Measurements from ENCODE around the gene KCNK5. TPM values are rescaled to one million over a fixed set of nuclear protein-coding genes. Genes with fewer than 3 reads are reported as not detected.
A peak's percentile ranks its signal among the peaks of the same experiment; 100 is the strongest.

Gene KCNK5
- total and polyA plus RNA-seq, 4 donors, result 3.7 to 19.1 (median 7.5) TPM

GRCh38 chr6:39276379-39276995, 47.2 kb upstream of the KCNK5 start:
- peaks cover 13 to 34% (median 22%) of the 10 kb centered on the region in 4 donors for H3K4me1 ChIP-seq (ENCODE audit: control insufficient read depth in 4 of 4, insufficient read depth in 4 of 4, low read length in 3 of 4)
- no peak overlapping the region for H3K4me3 ChIP-seq (ENCODE audit: low read depth in 1 of 3, low read length in 3 of 3)
- 89% methylated on average over 3 of the region's 3 CpGs for WGBS
- no peak for DNase-seq (ENCODE audit: low spot score)
- no peak overlapping the region for H3K27ac ChIP-seq (ENCODE audit: low read depth in 1 of 2, low read length in 2 of 2)
- no peaks in the 10 kb centered on the region for H3K27me3 ChIP-seq (ENCODE audit: control insufficient read depth in 4 of 4, insufficient read depth in 4 of 4, low read length in 3 of 4)
- no peaks in the 10 kb centered on the region for H3K36me3 ChIP-seq (ENCODE audit: control insufficient read depth in 4 of 4, insufficient read depth in 3 of 4, low read depth in 1 of 4, low read length in 3 of 4)
- H3K9me3 ChIP-seq (ENCODE audit: control insufficient read depth in 4 of 4, low read length in 3 of 4), result no peaks in the 10 kb centered on the region
- peak; percentile 19 to 35 for TF ChIP-seq HNF4A (conservative IDR thresholded peaks at IDR 0.05)
- TF ChIP-seq ZBTB33 (IDR thresholded peaks at IDR 0.05), result no peak
- no peak overlapping the region for H3K9ac ChIP-seq (ENCODE audit: low read depth in 1 of 2, low read length in 2 of 2)

DNA sequence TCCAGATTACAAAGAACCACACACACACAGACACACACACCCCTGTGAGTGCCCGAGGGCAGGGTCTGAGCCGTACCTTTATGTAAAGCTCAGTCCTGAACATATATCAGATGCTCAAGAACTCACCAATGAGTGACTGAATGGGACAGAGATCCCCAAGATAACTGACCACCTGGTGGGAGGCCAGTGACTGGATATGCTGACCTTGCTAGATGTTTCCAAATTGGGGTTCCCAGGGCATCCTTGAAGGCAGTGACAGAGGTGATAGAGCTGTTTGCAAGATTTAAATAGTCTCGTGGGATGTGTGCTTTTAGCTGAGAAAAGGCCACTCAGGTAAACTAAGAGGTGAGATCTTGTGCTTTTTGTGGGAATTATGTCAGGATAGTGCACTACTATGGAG, 45.6 kb upstream of the KCNK5 start:
- DNase-seq (ENCODE audit: low spot score), result no peak
- H3K9ac ChIP-seq (ENCODE audit: low read depth in 1 of 2, low read length in 2 of 2), result no peak overlapping the region
- WGBS, result 94% methylated on average over 3 of the region's 3 CpGs
- H3K27me3 ChIP-seq (ENCODE audit: control insufficient read depth in 4 of 4, insufficient read depth in 4 of 4, low read length in 3 of 4), result no peaks in the 10 kb centered on the region
- H3K9me3 ChIP-seq (ENCODE audit: control insufficient read depth in 4 of 4, low read length in 3 of 4), result no peaks in the 10 kb centered on the region
- no peak overlapping the region for H3K4me3 ChIP-seq (ENCODE audit: low read depth in 1 of 3, low read length in 3 of 3)
- TF ChIP-seq ATF3 (IDR thresholded peaks at IDR 0.05), result no peak
- TF ChIP-seq EGR1 (IDR thresholded peaks at IDR 0.05; ENCODE audit: low read depth in 2 of 2), result no peak
- TF ChIP-seq CTCF (IDR thresholded peaks at IDR 0.05; ENCODE audit: low read depth, low read length, missing input control), result no peak
- TF ChIP-seq FOXA1 (IDR thresholded peaks at IDR 0.05), result no peak
- TF ChIP-seq HNF4G (IDR thresholded peaks at IDR 0.05), result no peak
- no peak for TF ChIP-seq NR2F2 (IDR thresholded peaks at IDR 0.05)
- TF ChIP-seq YY1 (IDR thresholded peaks at IDR 0.05), result no peak
- no peak for TF ChIP-seq RAD21 (IDR thresholded peaks at IDR 0.05)
- no peak for TF ChIP-seq RXRA (IDR thresholded peaks at IDR 0.05)
- no peak for TF ChIP-seq GABPA (IDR thresholded peaks at IDR 0.05 in 1 of 2, conservative IDR thresholded peaks at IDR 0.05 in 1 of 2)
- no peak for TF ChIP-seq TAF1 (conservative IDR thresholded peaks at IDR 0.05)
- H3K36me3 ChIP-seq (ENCODE audit: control insufficient read depth in 4 of 4, insufficient read depth in 3 of 4, low read depth in 1 of 4, low read length in 3 of 4), result no peaks in the 10 kb centered on the region
- H3K27ac ChIP-seq (ENCODE audit: low read depth in 1 of 2, low read length in 2 of 2), result no peak overlapping the region
- peaks cover 5 to 20% (median 12%) of the 10 kb centered on the region in 4 donors for H3K4me1 ChIP-seq (ENCODE audit: control insufficient read depth in 4 of 4, insufficient read depth in 4 of 4, low read length in 3 of 4)

GRCh38 chr6:39274471-39274870, 45.2 kb upstream of the KCNK5 start:
- DNase-seq (ENCODE audit: low spot score), result no peak
- peaks cover 2 to 16% (median 8%) of the 10 kb centered on the region in 4 donors for H3K4me1 ChIP-seq (ENCODE audit: control insufficient read depth in 4 of 4, insufficient read depth in 4 of 4, low read length in 3 of 4)
- H3K27me3 ChIP-seq (ENCODE audit: control insufficient read depth in 4 of 4, insufficient read depth in 4 of 4, low read length in 3 of 4), result no peaks in the 10 kb centered on the region
- no peak overlapping the region for H3K9ac ChIP-seq (ENCODE audit: low read depth in 1 of 2, low read length in 2 of 2)
- WGBS, result 70% methylated on average over 4 of the region's 4 CpGs
- H3K9me3 ChIP-seq (ENCODE audit: control insufficient read depth in 4 of 4, low read length in 3 of 4), result no peaks in the 10 kb centered on the region
- no peaks in the 10 kb centered on the region for H3K36me3 ChIP-seq (ENCODE audit: control insufficient read depth in 4 of 4, insufficient read depth in 3 of 4, low read depth in 1 of 4, low read length in 3 of 4)
- H3K4me3 ChIP-seq (ENCODE audit: low read depth in 1 of 3, low read length in 3 of 3), result no peak overlapping the region
- no peak overlapping the region for H3K27ac ChIP-seq (ENCODE audit: low read depth in 1 of 2, low read length in 2 of 2)
- TF ChIP-seq SP1 (IDR thresholded peaks at IDR 0.05) (no peak), GABPA (IDR thresholded peaks at IDR 0.05 in 1 of 2, conservative IDR thresholded peaks at IDR 0.05 in 1 of 2) (no peak), JUND (IDR thresholded peaks at IDR 0.05) (no peak), EGR1 (IDR thresholded peaks at IDR 0.05; ENCODE audit: low read depth in 2 of 2) (no peak), CTCF (IDR thresholded peaks at IDR 0.05; ENCODE audit: low read depth, low read length, missing input control) (no peak), HNF4G (IDR thresholded peaks at IDR 0.05) (no peak), RXRA (IDR thresholded peaks at IDR 0.05) (no peak), ATF3 (IDR thresholded peaks at IDR 0.05) (no peak)
- TF ChIP-seq, protein P1, sequence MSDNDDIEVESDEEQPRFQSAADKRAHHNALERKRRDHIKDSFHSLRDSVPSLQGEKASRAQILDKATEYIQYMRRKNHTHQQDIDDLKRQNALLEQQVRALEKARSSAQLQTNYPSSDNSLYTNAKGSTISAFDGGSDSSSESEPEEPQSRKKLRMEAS (IDR thresholded peaks at IDR 0.05), result no peak
- TF ChIP-seq, protein P2, sequence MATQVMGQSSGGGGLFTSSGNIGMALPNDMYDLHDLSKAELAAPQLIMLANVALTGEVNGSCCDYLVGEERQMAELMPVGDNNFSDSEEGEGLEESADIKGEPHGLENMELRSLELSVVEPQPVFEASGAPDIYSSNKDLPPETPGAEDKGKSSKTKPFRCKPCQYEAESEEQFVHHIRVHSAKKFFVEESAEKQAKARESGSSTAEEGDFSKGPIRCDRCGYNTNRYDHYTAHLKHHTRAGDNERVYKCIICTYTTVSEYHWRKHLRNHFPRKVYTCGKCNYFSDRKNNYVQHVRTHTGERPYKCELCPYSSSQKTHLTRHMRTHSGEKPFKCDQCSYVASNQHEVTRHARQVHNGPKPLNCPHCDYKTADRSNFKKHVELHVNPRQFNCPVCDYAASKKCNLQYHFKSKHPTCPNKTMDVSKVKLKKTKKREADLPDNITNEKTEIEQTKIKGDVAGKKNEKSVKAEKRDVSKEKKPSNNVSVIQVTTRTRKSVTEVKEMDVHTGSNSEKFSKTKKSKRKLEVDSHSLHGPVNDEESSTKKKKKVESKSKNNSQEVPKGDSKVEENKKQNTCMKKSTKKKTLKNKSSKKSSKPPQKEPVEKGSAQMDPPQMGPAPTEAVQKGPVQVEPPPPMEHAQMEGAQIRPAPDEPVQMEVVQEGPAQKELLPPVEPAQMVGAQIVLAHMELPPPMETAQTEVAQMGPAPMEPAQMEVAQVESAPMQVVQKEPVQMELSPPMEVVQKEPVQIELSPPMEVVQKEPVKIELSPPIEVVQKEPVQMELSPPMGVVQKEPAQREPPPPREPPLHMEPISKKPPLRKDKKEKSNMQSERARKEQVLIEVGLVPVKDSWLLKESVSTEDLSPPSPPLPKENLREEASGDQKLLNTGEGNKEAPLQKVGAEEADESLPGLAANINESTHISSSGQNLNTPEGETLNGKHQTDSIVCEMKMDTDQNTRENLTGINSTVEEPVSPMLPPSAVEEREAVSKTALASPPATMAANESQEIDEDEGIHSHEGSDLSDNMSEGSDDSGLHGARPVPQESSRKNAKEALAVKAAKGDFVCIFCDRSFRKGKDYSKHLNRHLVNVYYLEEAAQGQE (IDR thresholded peaks at IDR 0.05), result no peak
